Lung (tissue), 12 donors: ENCODE data around the gene TMEM109. TPM values are rescaled to one million over a fixed set of nuclear protein-coding genes. Genes with fewer than 3 reads are reported as not detected.

Source experiments
- ATAC-seq: fragments of 200-7000 bp; cut with Tn5 transposase; one replicate; pipeline ENCODE4 v1.9.1; 2020; ENCODE audit warnings: moderate number of reproducible peaks; ENCODE audit not compliant: insufficient read depth, low FRiP score
- DNase-seq, 3 donors: peaks; one replicate each; pipeline ENCODE4 v3.0.0-alpha.2; 2013 to 2017
- H3K27ac ChIP-seq, 2 donors: one replicate each; pipeline ENCODE4 v1.5.1; 2013; ENCODE audit warnings: mild to moderate bottlenecking in 2 of 2, moderate library complexity in 2 of 2, control low read depth in 1 of 2, inconsistent platforms in 1 of 2, low read depth in 1 of 2, low read length in 1 of 2
- H3K27me3 ChIP-seq, 3 donors: one replicate each; pipeline ENCODE4 v1.5.1; 2013; ENCODE audit warnings: low read length in 2 of 3; ENCODE audit not compliant: control insufficient read depth in 3 of 3, insufficient read depth in 3 of 3
- H3K36me3 ChIP-seq, 4 donors: one replicate each; pipeline ENCODE4 v1.5.1; 2013; ENCODE audit warnings: low read length in 4 of 4, mild to moderate bottlenecking in 1 of 4, moderate library complexity in 1 of 4; ENCODE audit not compliant: control insufficient read depth in 4 of 4, insufficient read depth in 4 of 4
- H3K4me1 ChIP-seq, 5 donors: one replicate each; pipeline ENCODE4 v1.5.1; 2013; ENCODE audit warnings: low read length in 5 of 5, mild to moderate bottlenecking in 2 of 5, moderate library complexity in 1 of 5; ENCODE audit not compliant: control insufficient read depth in 5 of 5, insufficient read depth in 5 of 5
- H3K4me3 ChIP-seq: one replicate; pipeline ENCODE4 v1.5.1; 2013; ENCODE audit warnings: mild to moderate bottlenecking, control low read depth, moderate library complexity
- H3K9ac ChIP-seq, 2 donors: one replicate each; pipeline ENCODE4 v1.5.1; 2013; ENCODE audit warnings: low read length in 2 of 2, control low read depth in 1 of 2; ENCODE audit not compliant: insufficient read depth in 1 of 2
- H3K9me3 ChIP-seq, 4 donors: one replicate each; pipeline ENCODE4 v1.5.1; 2013; ENCODE audit warnings: low read length in 3 of 4, mild to moderate bottlenecking in 1 of 4, moderate library complexity in 1 of 4; ENCODE audit not compliant: control insufficient read depth in 4 of 4, insufficient read depth in 3 of 4
- CTCF ChIP-seq: IDR thresholded peaks from 2 replicates; pipeline ENCODE4 v1.5.1; 2012; ENCODE audit warnings: mild to moderate bottlenecking; ENCODE audit errors: control extremely low read depth, extremely low read depth
- WGBS, 2 donors: extraction: QIAGEN DNeasy Blood & Tissue Kit; methylation state at CpG; one replicate each; pipeline ENCODE4 v1.1.7; 2013; 5-methylcytosine and 5-hydroxymethylcytosine counted together
- polyA plus RNA-seq, 2 donors: library from polyadenylated mRNA; stranded (reverse); fragments of 200-250 nt; gene quantifications; one replicate each; pipeline ENCODE4 v1.2.1, GENCODE V29; 2013
- total RNA-seq, 2 donors: library from RNA; depleted of rRNA in 1 of 2; stranded (reverse); fragments of >200 nt in 1 of 2; gene quantifications; one replicate each; pipeline ENCODE4 v1.2.1, GENCODE V29; 2014 to 2021
- donor health status: control.
- donor health status: control.
- donor health status: Bipolar disorder and iron deficiency.
- donor health status: healthy.
- donor health status: DM: yes; HTN: yes; CAD: no.

The TMEM109 gene
- total and polyA plus RNA-seq, 4 donors = 69.2 to 128 (median 99.3) TPM

- ATAC-seq (no peak), DNase-seq (peak in 1 of 3 donors; percentile 7)
- H3K9me3 ChIP-seq = peaks cover 0 to 1% (median 0%) of the 10 kb centered on the region in 4 donors
- no peak overlapping the region for H3K9ac ChIP-seq
- H3K36me3 ChIP-seq = peaks cover 0 to 3% (median 0%) of the 10 kb centered on the region in 4 donors
- no peak for TF ChIP-seq CTCF
- H3K4me3 ChIP-seq = no peak overlapping the region
- 86 to 95% methylated on average over 12 of the region's 12 CpGs for WGBS, 2 donors
- H3K27ac ChIP-seq = no peak overlapping the region
- H3K4me1 ChIP-seq = peaks cover 0 to 10% (median 3%) of the 10 kb centered on the region in 5 donors
- H3K27me3 ChIP-seq = no peaks in the 10 kb centered on the region
Observed at GRCh38 chr11:60873533-60873932, 40.4 kb upstream of the TMEM109 start.

- DNase-seq = peak in 1 of 3 donors; percentile 5
Observed at GRCh38 chr11:60874421-60875365, 39.3 kb upstream of the TMEM109 start.

GRCh38 chr11:60875366-60876167, 38.4 kb upstream of the TMEM109 start:
- Histone ChIP-seq H3K4me3 (no peak overlapping the region), H3K4me1 (peaks cover 0 to 10% (median 3%) of the 10 kb centered on the region in 5 donors), H3K27me3 (no peaks in the 10 kb centered on the region), H3K9ac (no peak overlapping the region), H3K36me3 (peaks cover 0 to 10% (median 1%) of the 10 kb centered on the region in 4 donors), H3K27ac (no peak overlapping the region), H3K9me3 (no peaks in the 10 kb centered on the region)
- DNase-seq (peak in 1 of 3 donors; percentile 9), ATAC-seq (no peak)
- 85 to 90% methylated on average over 7 of the region's 7 CpGs for WGBS, 2 donors
- no peak for TF ChIP-seq CTCF

More at GRCh38 chr11:60874421-60875365, 39.3 kb upstream of the TMEM109 start:
- no peaks in the 10 kb centered on the region for H3K27me3 ChIP-seq
- peaks cover 0 to 10% (median 3%) of the 10 kb centered on the region in 5 donors for H3K4me1 ChIP-seq
- no peak overlapping the region for H3K27ac ChIP-seq
- H3K36me3 ChIP-seq = peaks cover 0 to 5% (median 0%) of the 10 kb centered on the region in 4 donors
- H3K9me3 ChIP-seq = no peaks in the 10 kb centered on the region
- no peak overlapping the region for H3K4me3 ChIP-seq
- 92 to 93% methylated on average over 13 of the region's 13 CpGs for WGBS, 2 donors
- TF ChIP-seq CTCF = no peak
- no peak for ATAC-seq
- H3K9ac ChIP-seq = no peak overlapping the region
